GM13977 (cell line): ENCODE measurements around the gene MFSD2B.
"Not testable (repeated sequence)": the region's sequence is repeated elsewhere in the genome, so short reads cannot be mapped to it uniquely, and the experiment has no call there.

Experiments used
- DNase-seq: peaks from one replicate; pipeline ENCODE4 v3.0.0; 2012; ENCODE audit warnings: low spot score
- in situ Hi-C: fragments of 300-500 bp; cut with MboI; formaldehyde crosslinking; loops from one replicate; pipeline ENCODE4 v1.12.0; 2022; ENCODE audit warnings: low sequenced_read_pairs, low pct_unique_long_range_greater_than_20kb, mixed read lengths, inconsistent platforms; ENCODE audit not compliant: unreplicated experiment
- TF ChIP-seq, protein P1 (sequence below): IDR thresholded peaks from 2 replicates; pipeline ENCODE4 v1.5.1; 2012; ENCODE audit warnings: mild to moderate bottlenecking, control low read depth; ENCODE audit not compliant: insufficient read depth; ENCODE audit errors: extremely low read depth, missing control alignments

The MFSD2B gene

DNA sequence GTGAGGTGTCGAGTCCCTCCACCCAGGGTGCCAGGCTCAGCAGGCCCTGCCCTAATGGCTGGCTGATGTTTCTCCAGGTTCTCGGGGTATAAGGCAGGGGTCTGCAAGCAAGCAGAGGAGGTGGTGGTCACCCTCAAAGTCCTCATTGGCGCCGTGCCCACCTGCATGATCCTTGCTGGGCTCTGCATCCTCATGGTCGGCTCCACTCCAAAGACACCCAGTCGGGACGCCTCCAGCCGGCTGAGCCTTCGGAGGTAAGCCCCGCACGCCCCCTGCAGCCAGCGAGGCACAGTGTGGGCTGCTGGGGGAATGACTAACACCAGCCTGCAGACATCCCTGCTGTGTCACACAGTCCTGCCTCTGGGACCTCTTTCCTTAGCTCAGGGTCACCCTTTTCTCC lies 14.1 kb downstream of the MFSD2B start:
- no peak for DNase-seq
- in situ Hi-C loops, result no loop called here
- TF ChIP-seq, protein P1, sequence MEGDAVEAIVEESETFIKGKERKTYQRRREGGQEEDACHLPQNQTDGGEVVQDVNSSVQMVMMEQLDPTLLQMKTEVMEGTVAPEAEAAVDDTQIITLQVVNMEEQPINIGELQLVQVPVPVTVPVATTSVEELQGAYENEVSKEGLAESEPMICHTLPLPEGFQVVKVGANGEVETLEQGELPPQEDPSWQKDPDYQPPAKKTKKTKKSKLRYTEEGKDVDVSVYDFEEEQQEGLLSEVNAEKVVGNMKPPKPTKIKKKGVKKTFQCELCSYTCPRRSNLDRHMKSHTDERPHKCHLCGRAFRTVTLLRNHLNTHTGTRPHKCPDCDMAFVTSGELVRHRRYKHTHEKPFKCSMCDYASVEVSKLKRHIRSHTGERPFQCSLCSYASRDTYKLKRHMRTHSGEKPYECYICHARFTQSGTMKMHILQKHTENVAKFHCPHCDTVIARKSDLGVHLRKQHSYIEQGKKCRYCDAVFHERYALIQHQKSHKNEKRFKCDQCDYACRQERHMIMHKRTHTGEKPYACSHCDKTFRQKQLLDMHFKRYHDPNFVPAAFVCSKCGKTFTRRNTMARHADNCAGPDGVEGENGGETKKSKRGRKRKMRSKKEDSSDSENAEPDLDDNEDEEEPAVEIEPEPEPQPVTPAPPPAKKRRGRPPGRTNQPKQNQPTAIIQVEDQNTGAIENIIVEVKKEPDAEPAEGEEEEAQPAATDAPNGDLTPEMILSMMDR, result peak; percentile 2

DNA sequence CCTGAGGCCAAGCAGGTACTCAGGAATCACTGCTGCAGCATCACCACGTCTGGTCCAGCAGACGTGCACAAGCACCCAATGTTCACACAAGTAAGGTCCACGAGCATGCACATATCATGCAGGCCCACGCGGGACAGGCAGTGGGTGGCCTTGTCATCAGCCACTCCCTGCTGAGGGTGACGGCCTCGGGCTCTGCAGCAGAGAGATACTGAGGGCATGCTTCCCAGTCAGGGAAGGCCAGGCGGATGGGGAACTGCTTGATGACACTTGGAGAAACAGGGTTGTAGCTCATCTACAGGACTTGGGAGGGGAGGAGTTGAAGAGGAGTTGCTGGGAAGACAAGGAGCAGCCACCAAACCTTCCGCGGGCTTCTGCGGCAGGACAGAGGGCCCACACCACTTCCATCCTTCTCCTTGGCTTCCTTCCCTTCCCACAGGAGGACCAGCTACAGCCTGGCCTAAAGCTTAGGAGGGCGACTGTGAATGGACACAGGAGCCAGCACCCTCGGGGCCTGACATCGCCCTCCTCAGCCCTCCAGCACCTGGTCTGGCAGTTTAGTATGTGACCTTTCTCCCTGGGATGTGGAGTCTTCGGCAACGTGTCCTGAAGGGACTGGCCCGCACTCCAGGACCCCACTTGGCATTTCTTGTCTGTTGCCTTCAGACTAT lies 15.2 kb downstream of the MFSD2B start:
- in situ Hi-C loops, result no loop called here
- TF ChIP-seq, protein P1, result no peak
- DNase-seq, result no peak

DNA sequence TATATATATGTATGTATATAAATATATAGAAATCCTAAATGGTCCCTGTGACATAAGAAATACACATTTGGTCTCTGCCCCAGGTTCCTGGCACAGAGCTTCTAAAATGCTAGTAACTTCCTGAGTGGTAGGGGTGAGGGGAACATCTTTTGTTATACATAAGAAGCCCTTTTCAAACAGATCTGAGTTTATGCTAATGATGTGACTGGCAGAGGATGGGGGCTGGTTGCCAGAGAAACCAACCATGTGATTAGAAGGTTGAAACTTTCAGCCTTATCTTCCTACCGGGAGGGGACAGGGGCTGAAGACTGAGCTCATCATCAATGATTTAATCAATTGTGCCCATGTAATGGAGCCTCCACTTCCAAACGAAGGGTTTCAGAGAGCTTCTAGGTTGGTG lies 16.3 kb downstream of the MFSD2B start:
- DNase-seq, result no peak
- TF ChIP-seq, protein P1, result no peak
- in situ Hi-C loops, result no loop called here

DNA sequence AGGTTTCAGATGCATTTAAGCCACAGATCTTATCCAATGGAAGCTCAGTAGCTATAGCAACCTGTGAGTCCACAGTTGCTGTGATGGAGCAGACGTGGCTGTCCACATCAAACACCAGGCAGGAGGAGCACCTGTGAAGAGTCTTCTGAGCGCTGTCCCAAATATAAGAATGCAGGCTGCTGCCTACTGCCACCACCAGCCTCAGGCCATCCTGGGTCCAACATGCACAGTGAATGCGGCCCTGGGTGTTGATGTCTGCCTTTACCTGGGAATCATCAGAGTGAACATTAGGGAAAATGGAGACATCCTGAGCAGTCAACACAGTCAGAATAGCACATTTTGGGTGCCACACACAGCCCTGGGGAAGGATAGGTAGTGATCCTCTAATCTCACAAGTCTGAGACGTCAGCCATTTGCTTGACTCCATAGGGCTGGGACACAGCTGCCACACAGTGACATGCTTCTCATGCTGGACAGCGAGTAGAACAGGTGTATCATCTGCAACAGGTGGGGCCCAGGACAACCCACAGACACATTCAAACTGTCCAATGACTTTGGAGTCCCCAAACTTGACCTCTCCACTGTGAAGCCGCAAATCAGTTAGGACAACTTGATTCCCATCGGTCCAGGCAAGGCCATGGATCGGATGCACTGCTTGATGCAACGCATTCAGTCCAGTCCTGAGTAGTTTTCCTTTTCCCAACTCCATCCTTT lies 29.1 kb downstream of the MFSD2B start:
- DNase-seq, result no peak
- TF ChIP-seq, protein P1, result no peak
- in situ Hi-C loops, result no loop called here

DNA sequence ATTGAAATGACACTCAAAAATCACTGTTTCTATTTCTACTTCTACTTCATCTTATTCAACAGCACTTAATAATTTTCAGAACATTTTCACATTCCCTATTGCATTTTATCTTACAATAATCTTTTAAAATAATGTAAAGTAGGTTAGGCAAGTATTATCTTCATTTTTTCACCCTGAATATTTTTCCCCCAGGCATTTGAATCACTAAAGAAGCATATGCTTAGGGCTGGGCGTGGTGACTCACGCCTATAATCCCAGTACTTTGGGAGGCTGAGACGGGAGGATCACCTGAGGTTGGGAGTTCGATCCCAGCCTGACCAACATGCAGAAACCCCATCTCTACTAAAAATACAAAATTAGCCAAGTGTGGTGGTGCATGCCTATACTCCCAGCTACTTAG lies 30.6 kb downstream of the MFSD2B start:
- TF ChIP-seq, protein P1, result no peak
- DNase-seq, result no peak
- in situ Hi-C loops, result no loop called here

DNA sequence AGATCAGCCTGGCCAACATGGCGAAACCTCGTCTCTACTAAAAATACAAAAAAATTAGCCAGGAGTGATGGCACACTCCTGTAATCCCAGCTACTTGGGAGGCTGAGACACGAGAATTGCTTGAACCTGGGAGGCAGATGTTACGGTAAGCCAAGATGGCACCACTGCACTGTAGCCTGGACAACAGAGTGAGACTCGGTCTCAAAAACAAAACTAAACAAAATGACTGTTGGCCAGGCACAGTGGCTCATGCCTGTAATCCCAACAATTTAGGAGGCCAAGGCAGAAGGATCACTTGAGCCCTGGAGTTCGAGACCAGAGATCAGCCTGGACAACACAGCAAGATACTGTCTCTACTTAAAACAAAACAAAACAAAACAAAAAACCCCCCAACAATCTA lies 33.2 kb downstream of the MFSD2B start:
- DNase-seq, in situ Hi-C loops: not testable (repeated sequence)
